ENCODE results near the gene CACNA1G. TPM values are rescaled to one million over a fixed set of nuclear protein-coding genes. Genes with fewer than 3 reads are reported as not detected.

The CACNA1G gene
- total RNA-seq, 1 donor from 2014 or later: 0.07 TPM

GRCh38 chr17:50651661-50652060 lies 91.1 kb downstream of the CACNA1G start:
- no peak for ATAC-seq (ENCODE audit: low read depth)
- peaks cover 6% of the 10 kb centered on the region for H3K27me3 Mint-ChIP-seq
- no peaks in the 10 kb centered on the region for H3K4me1 Mint-ChIP-seq
- TF ChIP-seq CTCF (IDR thresholded peaks at IDR 0.05): no peak
- H3K27ac Mint-ChIP-seq: no peak overlapping the region
- H3K36me3 Mint-ChIP-seq (ENCODE audit: low read depth): no peaks in the 10 kb centered on the region
- H3K9me3 Mint-ChIP-seq: peaks cover 2% of the 10 kb centered on the region
- DNase-seq: no peak
- H3K4me3 Mint-ChIP-seq: no peak overlapping the region
- CTCF ChIA-PET: no interaction called here
- POLR2A ChIA-PET: interaction anchor here (0.7 kb wide), 1 partner anchor 62 kb away, joined by 3 read pairs; no protein-coding TSS in a partner anchor
- intact Hi-C loops (cut with micrococcal nuclease): no loop called here

- Mint-ChIP-seq H3K27me3 (no peaks in the 10 kb centered on the region), H3K4me3 (no peak overlapping the region), H3K27ac (no peak overlapping the region), H3K36me3 (ENCODE audit: low read depth) (no peaks in the 10 kb centered on the region), H3K9me3 (no peaks in the 10 kb centered on the region), H3K4me1 (no peaks in the 10 kb centered on the region)
- no peak for TF ChIP-seq CTCF (IDR thresholded peaks at IDR 0.05)
- ChIA-PET CTCF (no interaction called here), POLR2A (interaction anchor here (0.6 kb wide), 1 partner anchor 11 kb away, joined by 3 read pairs; no protein-coding TSS in a partner anchor)
- intact Hi-C loops (cut with micrococcal nuclease): no loop called here
- DNase-seq: no peak
- no peak for ATAC-seq (ENCODE audit: low read depth)
Observed at GRCh38 chr17:50653738-50654137, 93.2 kb downstream of the CACNA1G start.

GRCh38 chr17:50656509-50656908 lies 96.0 kb downstream of the CACNA1G start:
- ChIA-PET CTCF (no interaction called here), POLR2A (no interaction called here)
- no peaks in the 10 kb centered on the region for H3K9me3 Mint-ChIP-seq
- H3K27ac Mint-ChIP-seq: no peak overlapping the region
- ATAC-seq (ENCODE audit: low read depth) (no peak), DNase-seq (no peak)
- intact Hi-C loops (cut with micrococcal nuclease): no loop called here
- no peak overlapping the region for H3K4me3 Mint-ChIP-seq
- no peaks in the 10 kb centered on the region for H3K36me3 Mint-ChIP-seq (ENCODE audit: low read depth)
- no peak for TF ChIP-seq CTCF (IDR thresholded peaks at IDR 0.05)
- no peaks in the 10 kb centered on the region for H3K4me1 Mint-ChIP-seq
- H3K27me3 Mint-ChIP-seq: peaks cover 4% of the 10 kb centered on the region

- no peaks in the 10 kb centered on the region for H3K4me1 Mint-ChIP-seq
- no peak overlapping the region for H3K27ac Mint-ChIP-seq
- no peaks in the 10 kb centered on the region for H3K9me3 Mint-ChIP-seq
- H3K27me3 Mint-ChIP-seq: peaks cover 8% of the 10 kb centered on the region
- POLR2A ChIA-PET: no interaction called here
- intact Hi-C loops (cut with micrococcal nuclease): no loop called here
- no peak for DNase-seq
- no peak for ATAC-seq (ENCODE audit: low read depth)
- CTCF ChIA-PET: no interaction called here
- H3K4me3 Mint-ChIP-seq: no peak overlapping the region
- TF ChIP-seq CTCF (IDR thresholded peaks at IDR 0.05): no peak
- no peaks in the 10 kb centered on the region for H3K36me3 Mint-ChIP-seq (ENCODE audit: low read depth)
Observed at GRCh38 chr17:50657054-50657453, 96.5 kb downstream of the CACNA1G start.

- POLR2A ChIA-PET: no interaction called here
- Mint-ChIP-seq H3K9me3 (no peaks in the 10 kb centered on the region), H3K4me3 (no peak overlapping the region), H3K27ac (no peak overlapping the region), H3K4me1 (no peaks in the 10 kb centered on the region), H3K27me3 (peaks cover 9% of the 10 kb centered on the region), H3K36me3 (ENCODE audit: low read depth) (no peaks in the 10 kb centered on the region)
- no peak for TF ChIP-seq CTCF (IDR thresholded peaks at IDR 0.05)
- ATAC-seq (ENCODE audit: low read depth): no peak
- no peak for DNase-seq
- intact Hi-C loops (cut with micrococcal nuclease): no loop called here
- CTCF ChIA-PET: no interaction called here
Observed at GRCh38 chr17:50657627-50658026, 97.1 kb downstream of the CACNA1G start.

Measured in activated B cell treated with CpG ODN at 0.5 μM for 24 hours (primary cell).